Measurements from ENCODE around the gene UBE2E1.
"Not testable (repeated sequence)": the region's sequence is repeated elsewhere in the genome, so short reads cannot be mapped to it uniquely, and the experiment has no call there.

UBE2E1 gene

GRCh38 chr3:23863060-23863459, 57.3 kb downstream of the UBE2E1 start:
- DNase-seq = no peak
- Histone ChIP-seq H3K9me3 (ENCODE audit: control insufficient read depth, low read length) (no peaks in the 10 kb centered on the region), H3K36me3 (ENCODE audit: control insufficient read depth, insufficient read depth, low read length) (no peaks in the 10 kb centered on the region), H3K27me3 (replicated peaks; ENCODE audit: control insufficient read depth, insufficient read depth, low read length, poor library complexity, severe bottlenecking) (no peaks in the 10 kb centered on the region), H3K4me1 (ENCODE audit: control insufficient read depth, insufficient read depth, low read length, poor library complexity, severe bottlenecking) (peaks cover 8% of the 10 kb centered on the region), H3K4me3 (ENCODE audit: insufficient read depth, low read depth, low read length, poor library complexity, severe bottlenecking) (no peak overlapping the region), H3K27ac (ENCODE audit: insufficient read depth, low read length, poor library complexity, severe bottlenecking) (no peak overlapping the region)

GRCh38 chr3:23864931-23865330, 59.2 kb downstream of the UBE2E1 start:
- Histone ChIP-seq H3K27ac (ENCODE audit: insufficient read depth, low read length, poor library complexity, severe bottlenecking) (no peak overlapping the region), H3K4me3 (ENCODE audit: insufficient read depth, low read depth, low read length, poor library complexity, severe bottlenecking) (no peak overlapping the region), H3K27me3 (replicated peaks; ENCODE audit: control insufficient read depth, insufficient read depth, low read length, poor library complexity, severe bottlenecking) (no peaks in the 10 kb centered on the region), H3K36me3 (ENCODE audit: control insufficient read depth, insufficient read depth, low read length) (no peaks in the 10 kb centered on the region), H3K9me3 (ENCODE audit: control insufficient read depth, low read length) (no peaks in the 10 kb centered on the region), H3K4me1 (ENCODE audit: control insufficient read depth, insufficient read depth, low read length, poor library complexity, severe bottlenecking) (no peaks in the 10 kb centered on the region)
- DNase-seq = no peak

- DNase-seq = no peak
- no peak overlapping the region for H3K4me3 ChIP-seq (ENCODE audit: insufficient read depth, low read depth, low read length, poor library complexity, severe bottlenecking)
- H3K27me3 ChIP-seq (replicated peaks; ENCODE audit: control insufficient read depth, insufficient read depth, low read length, poor library complexity, severe bottlenecking) = no peaks in the 10 kb centered on the region
- no peaks in the 10 kb centered on the region for H3K36me3 ChIP-seq (ENCODE audit: control insufficient read depth, insufficient read depth, low read length)
- no peaks in the 10 kb centered on the region for H3K9me3 ChIP-seq (ENCODE audit: control insufficient read depth, low read length)
- no peak overlapping the region for H3K27ac ChIP-seq (ENCODE audit: insufficient read depth, low read length, poor library complexity, severe bottlenecking)
- H3K4me1 ChIP-seq (ENCODE audit: control insufficient read depth, insufficient read depth, low read length, poor library complexity, severe bottlenecking) = no peaks in the 10 kb centered on the region
Measured at GRCh38 chr3:23865595-23866396, 60.0 kb downstream of the UBE2E1 start.

- H3K27ac ChIP-seq (ENCODE audit: insufficient read depth, low read length, poor library complexity, severe bottlenecking) = no peak overlapping the region
- DNase-seq = no peak
Measured at GRCh38 chr3:23867400-23867799, 61.6 kb downstream of the UBE2E1 start.

GRCh38 chr3:23867838-23868237, 62.1 kb downstream of the UBE2E1 start:
- no peak for DNase-seq
- H3K36me3 ChIP-seq (ENCODE audit: control insufficient read depth, insufficient read depth, low read length) = no peaks in the 10 kb centered on the region
- H3K4me3 ChIP-seq (ENCODE audit: insufficient read depth, low read depth, low read length, poor library complexity, severe bottlenecking) = no peak overlapping the region
- H3K9me3 ChIP-seq (ENCODE audit: control insufficient read depth, low read length) = no peaks in the 10 kb centered on the region
- H3K27ac ChIP-seq (ENCODE audit: insufficient read depth, low read length, poor library complexity, severe bottlenecking) = no peak overlapping the region
- H3K4me1 ChIP-seq (ENCODE audit: control insufficient read depth, insufficient read depth, low read length, poor library complexity, severe bottlenecking) = no peaks in the 10 kb centered on the region
- H3K27me3 ChIP-seq (replicated peaks; ENCODE audit: control insufficient read depth, insufficient read depth, low read length, poor library complexity, severe bottlenecking) = no peaks in the 10 kb centered on the region

More at GRCh38 chr3:23867400-23867799, 61.6 kb downstream of the UBE2E1 start:
- Histone ChIP-seq H3K27me3 (replicated peaks; ENCODE audit: control insufficient read depth, insufficient read depth, low read length, poor library complexity, severe bottlenecking) (no peaks in the 10 kb centered on the region), H3K4me3 (ENCODE audit: insufficient read depth, low read depth, low read length, poor library complexity, severe bottlenecking) (no peak overlapping the region), H3K4me1 (ENCODE audit: control insufficient read depth, insufficient read depth, low read length, poor library complexity, severe bottlenecking) (no peaks in the 10 kb centered on the region), H3K9me3 (ENCODE audit: control insufficient read depth, low read length) (no peaks in the 10 kb centered on the region), H3K36me3 (ENCODE audit: control insufficient read depth, insufficient read depth, low read length) (no peaks in the 10 kb centered on the region)

GRCh38 chr3:23869977-23870662, 64.4 kb downstream of the UBE2E1 start:
- DNase-seq = no peak
- Histone ChIP-seq H3K9me3 (ENCODE audit: control insufficient read depth, low read length) (no peaks in the 10 kb centered on the region), H3K4me1 (ENCODE audit: control insufficient read depth, insufficient read depth, low read length, poor library complexity, severe bottlenecking) (no peaks in the 10 kb centered on the region), H3K4me3 (ENCODE audit: insufficient read depth, low read depth, low read length, poor library complexity, severe bottlenecking) (no peak overlapping the region), H3K27me3 (replicated peaks; ENCODE audit: control insufficient read depth, insufficient read depth, low read length, poor library complexity, severe bottlenecking) (no peaks in the 10 kb centered on the region), H3K27ac (ENCODE audit: insufficient read depth, low read length, poor library complexity, severe bottlenecking) (no peak overlapping the region), H3K36me3 (ENCODE audit: control insufficient read depth, insufficient read depth, low read length) (no peaks in the 10 kb centered on the region)

- H3K27ac ChIP-seq (ENCODE audit: insufficient read depth, low read length, poor library complexity, severe bottlenecking); H3K36me3 ChIP-seq (ENCODE audit: control insufficient read depth, insufficient read depth, low read length); H3K4me3 ChIP-seq (ENCODE audit: insufficient read depth, low read depth, low read length, poor library complexity, severe bottlenecking); DNase-seq; H3K27me3 ChIP-seq (replicated peaks; ENCODE audit: control insufficient read depth, insufficient read depth, low read length, poor library complexity, severe bottlenecking); H3K4me1 ChIP-seq (ENCODE audit: control insufficient read depth, insufficient read depth, low read length, poor library complexity, severe bottlenecking); H3K9me3 ChIP-seq (ENCODE audit: control insufficient read depth, low read length): not testable (repeated sequence)
Measured at GRCh38 chr3:23870663-23871043, 64.9 kb downstream of the UBE2E1 start.

GRCh38 chr3:23871361-23871760, 65.6 kb downstream of the UBE2E1 start:
- not testable (repeated sequence) for H3K27ac ChIP-seq (ENCODE audit: insufficient read depth, low read length, poor library complexity, severe bottlenecking); DNase-seq; H3K36me3 ChIP-seq (ENCODE audit: control insufficient read depth, insufficient read depth, low read length); H3K4me3 ChIP-seq (ENCODE audit: insufficient read depth, low read depth, low read length, poor library complexity, severe bottlenecking); H3K4me1 ChIP-seq (ENCODE audit: control insufficient read depth, insufficient read depth, low read length, poor library complexity, severe bottlenecking); H3K27me3 ChIP-seq (replicated peaks; ENCODE audit: control insufficient read depth, insufficient read depth, low read length, poor library complexity, severe bottlenecking); H3K9me3 ChIP-seq (ENCODE audit: control insufficient read depth, low read length)

GRCh38 chr3:23872330-23872729, 66.6 kb downstream of the UBE2E1 start:
- H3K27me3 ChIP-seq (replicated peaks; ENCODE audit: control insufficient read depth, insufficient read depth, low read length, poor library complexity, severe bottlenecking) = no peaks in the 10 kb centered on the region
- H3K27ac ChIP-seq (ENCODE audit: insufficient read depth, low read length, poor library complexity, severe bottlenecking) = no peak overlapping the region
- no peaks in the 10 kb centered on the region for H3K4me1 ChIP-seq (ENCODE audit: control insufficient read depth, insufficient read depth, low read length, poor library complexity, severe bottlenecking)
- no peaks in the 10 kb centered on the region for H3K36me3 ChIP-seq (ENCODE audit: control insufficient read depth, insufficient read depth, low read length)
- no peak overlapping the region for H3K4me3 ChIP-seq (ENCODE audit: insufficient read depth, low read depth, low read length, poor library complexity, severe bottlenecking)
- H3K9me3 ChIP-seq (ENCODE audit: control insufficient read depth, low read length) = no peaks in the 10 kb centered on the region
- DNase-seq = no peak

- Histone ChIP-seq H3K27me3 (replicated peaks; ENCODE audit: control insufficient read depth, insufficient read depth, low read length, poor library complexity, severe bottlenecking) (no peaks in the 10 kb centered on the region), H3K9me3 (ENCODE audit: control insufficient read depth, low read length) (no peaks in the 10 kb centered on the region), H3K27ac (ENCODE audit: insufficient read depth, low read length, poor library complexity, severe bottlenecking) (no peak overlapping the region), H3K36me3 (ENCODE audit: control insufficient read depth, insufficient read depth, low read length) (no peaks in the 10 kb centered on the region), H3K4me3 (ENCODE audit: insufficient read depth, low read depth, low read length, poor library complexity, severe bottlenecking) (no peak overlapping the region), H3K4me1 (ENCODE audit: control insufficient read depth, insufficient read depth, low read length, poor library complexity, severe bottlenecking) (no peaks in the 10 kb centered on the region)
- DNase-seq = no peak
Measured at GRCh38 chr3:23873941-23874340, 68.2 kb downstream of the UBE2E1 start.

Data from effector memory CD4-positive, alpha-beta T cell (primary cell).